GM23338 (cell line): Measurements from ENCODE around the gene BCDIN3D. TPM values are rescaled to one million over a fixed set of nuclear protein-coding genes. Genes with fewer than 3 reads are reported as not detected.

Source experiments
- ATAC-seq: fragments of 200-7000 bp; cut with Tn5 transposase; 3 replicates; pipeline ENCODE4 v1.9.1; 2020
- DNase-seq: peaks from one replicate; pipeline ENCODE4 v3.0.0-alpha.2; 2015; ENCODE audit warnings: low spot score
- H2AFZ ChIP-seq: fragments of 200-600 bp; sonication (generic); 2 replicates; pipeline ENCODE4 v1.8.0; 2016; ENCODE audit warnings: antibody characterized with exemption, mild to moderate bottlenecking, moderate library complexity
- H3F3A ChIP-seq: fragments of 200-600 bp; sonication (generic); replicated peaks from 2 replicates; pipeline ENCODE4 v1.8.0; 2017; ENCODE audit warnings: antibody characterized with exemption, mixed run types, low read depth
- H3K27ac ChIP-seq: fragments of 200-600 bp; sonication (generic); 2 replicates; pipeline ENCODE4 v1.6.1; 2016; ENCODE audit warnings: low read depth
- H3K27me3 ChIP-seq: fragments of 200-600 bp; sonication (generic); 2 replicates; pipeline ENCODE4 v1.8.0; 2016; ENCODE audit warnings: mild to moderate bottlenecking, mixed run types, moderate library complexity; ENCODE audit not compliant: insufficient read depth
- H3K36me3 ChIP-seq: fragments of 200-600 bp; sonication (generic); 2 replicates; pipeline ENCODE4 v1.8.0; 2016; ENCODE audit warnings: mild to moderate bottlenecking; ENCODE audit not compliant: insufficient read depth
- H3K4me1 ChIP-seq: fragments of 200-600 bp; sonication (generic); 2 replicates; pipeline ENCODE4 v1.8.0; 2016; ENCODE audit warnings: mild to moderate bottlenecking, moderate library complexity; ENCODE audit not compliant: insufficient read depth
- H3K4me2 ChIP-seq: fragments of 200-600 bp; sonication (generic); 2 replicates; pipeline ENCODE4 v1.7.1; 2017; ENCODE audit warnings: mixed run types
- H3K4me3 ChIP-seq: fragments of 200-600 bp; sonication (generic); 2 replicates; pipeline ENCODE4 v1.6.1; 2016; ENCODE audit warnings: mixed run types
- H3K79me2 ChIP-seq: fragments of 200-600 bp; sonication (generic); replicated peaks from 2 replicates; pipeline ENCODE4 v1.8.0; 2017; ENCODE audit warnings: mild to moderate bottlenecking; ENCODE audit not compliant: insufficient read depth
- H3K9me2 ChIP-seq: fragments of 200-600 bp; sonication (generic); 2 replicates; pipeline ENCODE4 v1.8.0; 2017; ENCODE audit not compliant: insufficient read depth
- H4K20me1 ChIP-seq: fragments of 200-600 bp; sonication (generic); replicated peaks from 2 replicates; pipeline ENCODE4 v1.8.0; 2017; ENCODE audit warnings: mild to moderate bottlenecking; ENCODE audit not compliant: insufficient read depth
- H3K27ac Mint-ChIP-seq: 2 replicates; pipeline ENCODE4 v1.8.0; 2020; ENCODE audit warnings: inconsistent platforms, mild to moderate bottlenecking, moderate library complexity, mixed read lengths
- H3K27me3 Mint-ChIP-seq: 3 replicates; pipeline ENCODE4 v1.8.0; 2022; ENCODE audit warnings: low read depth, mild to moderate bottlenecking, moderate library complexity, mixed read lengths, inconsistent platforms; ENCODE audit not compliant: insufficient read depth, poor library complexity
- H3K36me3 Mint-ChIP-seq: 3 replicates; pipeline ENCODE4 v1.8.0; 2021; ENCODE audit warnings: low read depth, mild to moderate bottlenecking, inconsistent platforms, moderate library complexity, mixed read lengths
- H3K4me1 Mint-ChIP-seq: 3 replicates; pipeline ENCODE4 v1.8.0; 2020; ENCODE audit warnings: mild to moderate bottlenecking, inconsistent platforms, mixed read lengths
- H3K4me3 Mint-ChIP-seq: 3 replicates; pipeline ENCODE4 v1.8.0; 2021; ENCODE audit warnings: moderate library complexity, mild to moderate bottlenecking, inconsistent platforms, mixed read lengths
- H3K9me3 Mint-ChIP-seq: 3 replicates; pipeline ENCODE4 v1.8.0; 2020; ENCODE audit warnings: moderate library complexity, mild to moderate bottlenecking, inconsistent platforms, mixed read lengths
- CREB1 ChIP-seq: fragments of 250-450 bp; sonication (Bioruptor Pico); IDR thresholded peaks from 2 replicates; pipeline ENCODE4 v1.5.0; 2020; ENCODE audit warnings: low read depth, mild to moderate bottlenecking, moderate library complexity
- EZH2 ChIP-seq: fragments of 200-600 bp; sonication (generic); IDR thresholded peaks from one replicate; pipeline ENCODE4 v1.8.0; 2017; ENCODE audit warnings: antibody characterized with exemption, mild to moderate bottlenecking, low read depth; ENCODE audit not compliant: unreplicated experiment
- EZH2phosphoT487 ChIP-seq: fragments of 200-600 bp; sonication (generic); IDR thresholded peaks from one replicate; pipeline ENCODE4 v1.8.1; 2018; ENCODE audit warnings: antibody characterized with exemption; ENCODE audit not compliant: unreplicated experiment
- JUNB ChIP-seq: IDR thresholded peaks from one replicate; pipeline ENCODE4 v1.6.1; 2016; ENCODE audit warnings: antibody characterized with exemption; ENCODE audit not compliant: unreplicated experiment
- POLR2AphosphoS5 ChIP-seq: IDR thresholded peaks from 2 replicates; pipeline ENCODE4 v1.6.1; 2016; ENCODE audit warnings: antibody characterized with exemption, low read depth
- STAT1 ChIP-seq: IDR thresholded peaks from one replicate; pipeline ENCODE4 v1.6.1; 2016; ENCODE audit warnings: antibody characterized with exemption; ENCODE audit not compliant: unreplicated experiment
- ZNF331 ChIP-seq: fragments of 250-450 bp; sonication (Bioruptor Pico); IDR thresholded peaks from 2 replicates; pipeline ENCODE4 v1.5.0; 2020; ENCODE audit warnings: low read depth, mild to moderate bottlenecking, moderate library complexity
- polyA plus RNA-seq: library from polyadenylated mRNA; unstranded; fragments of >200 nt; fragmentation: Nextera tagmentation; extraction: Ambion mirVana; gene quantifications from 2 replicates; pipeline ENCODE4 v1.2.1, GENCODE V29; 2016
- total RNA-seq: library from RNA; depleted of rRNA; stranded (reverse); fragments of >200 nt; shearing (Covaris generic); gene quantifications from 2 replicates; pipeline ENCODE4 v1.2.3, GENCODE V29; 2014
- TF ChIP-seq, protein P1 (sequence below), 2 experiments: fragments of 200-600 bp in 1 of 2; sonication (generic) in 1 of 2; conservative IDR thresholded peaks; 2 replicates each; pipeline versions ENCODE4 v1.5.1 to v1.6.1; 2016 to 2017; ENCODE audit warnings: antibody characterized with exemption in 2 of 2, low read depth in 2 of 2, mild to moderate bottlenecking in 2 of 2, moderate library complexity in 1 of 2
- TF ChIP-seq, protein P2 (sequence below): IDR thresholded peaks from 2 replicates; pipeline ENCODE4 v1.6.1; 2016; ENCODE audit warnings: antibody characterized with exemption
- TF ChIP-seq, protein P3 (sequence below): IDR thresholded peaks from one replicate; pipeline ENCODE4 v1.6.1; 2018; ENCODE audit warnings: antibody characterized with exemption; ENCODE audit not compliant: unreplicated experiment

BCDIN3D gene
- total and polyA plus RNA-seq, 2 experiments from 2014 or later: 1.4 to 1.8 TPM

DNA sequence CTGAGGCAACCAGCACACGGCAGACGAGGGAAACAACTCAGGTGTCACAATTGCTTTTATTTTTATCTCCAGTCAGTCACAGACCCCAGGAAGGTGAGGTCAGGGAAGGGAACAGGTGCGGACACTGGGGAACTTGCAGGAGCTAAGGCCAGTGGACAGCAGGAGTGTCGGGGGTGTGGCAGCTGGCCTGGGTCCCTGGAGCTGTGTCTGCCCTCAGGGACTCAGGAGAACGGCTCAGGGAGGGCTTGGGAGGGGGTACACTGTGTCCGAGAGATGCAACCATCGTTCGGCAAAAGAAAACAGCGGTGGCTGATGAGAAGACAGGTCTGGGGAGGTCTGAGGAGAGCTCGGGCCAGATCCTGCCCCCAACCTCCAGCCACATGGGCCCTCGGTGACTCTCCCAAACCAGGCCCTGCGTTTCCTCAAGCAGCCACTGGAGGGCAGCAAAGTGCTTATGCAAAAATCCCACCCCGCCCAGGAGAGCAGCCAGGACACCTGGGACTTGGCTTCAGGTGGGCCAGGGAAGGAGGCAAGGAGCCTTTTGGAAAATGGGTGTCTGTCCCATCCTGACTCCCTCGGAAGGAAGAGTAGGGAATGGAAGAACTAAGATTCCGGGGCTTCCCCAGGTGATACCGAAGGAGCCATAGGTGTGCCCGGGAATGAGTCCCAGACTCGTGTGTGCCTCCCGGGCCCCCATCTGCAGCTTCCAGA lies 24.1 kb upstream of the BCDIN3D start:
- Mint-ChIP-seq H3K4me1 (peaks cover 7% of the 10 kb centered on the region), H3K27me3 (peaks cover 14% of the 10 kb centered on the region), H3K4me3 (no peak overlapping the region), H3K9me3 (no peaks in the 10 kb centered on the region; the same call in 2 of the 3 replicates), H3K36me3 (no peaks in the 10 kb centered on the region), H3K27ac (no peak overlapping the region; the same call in 1 of the 2 replicates)
- ATAC-seq (peak; percentile 91), DNase-seq (peak; percentile 90)
- no peaks in the 10 kb centered on the region for H3K79me2 ChIP-seq
- TF ChIP-seq, protein P1, sequence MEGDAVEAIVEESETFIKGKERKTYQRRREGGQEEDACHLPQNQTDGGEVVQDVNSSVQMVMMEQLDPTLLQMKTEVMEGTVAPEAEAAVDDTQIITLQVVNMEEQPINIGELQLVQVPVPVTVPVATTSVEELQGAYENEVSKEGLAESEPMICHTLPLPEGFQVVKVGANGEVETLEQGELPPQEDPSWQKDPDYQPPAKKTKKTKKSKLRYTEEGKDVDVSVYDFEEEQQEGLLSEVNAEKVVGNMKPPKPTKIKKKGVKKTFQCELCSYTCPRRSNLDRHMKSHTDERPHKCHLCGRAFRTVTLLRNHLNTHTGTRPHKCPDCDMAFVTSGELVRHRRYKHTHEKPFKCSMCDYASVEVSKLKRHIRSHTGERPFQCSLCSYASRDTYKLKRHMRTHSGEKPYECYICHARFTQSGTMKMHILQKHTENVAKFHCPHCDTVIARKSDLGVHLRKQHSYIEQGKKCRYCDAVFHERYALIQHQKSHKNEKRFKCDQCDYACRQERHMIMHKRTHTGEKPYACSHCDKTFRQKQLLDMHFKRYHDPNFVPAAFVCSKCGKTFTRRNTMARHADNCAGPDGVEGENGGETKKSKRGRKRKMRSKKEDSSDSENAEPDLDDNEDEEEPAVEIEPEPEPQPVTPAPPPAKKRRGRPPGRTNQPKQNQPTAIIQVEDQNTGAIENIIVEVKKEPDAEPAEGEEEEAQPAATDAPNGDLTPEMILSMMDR (conservative IDR thresholded peaks at IDR 0.05; ENCODE audit: low read depth in 2 of 2): peak; percentile 88 to 98
- TF ChIP-seq, protein P2, sequence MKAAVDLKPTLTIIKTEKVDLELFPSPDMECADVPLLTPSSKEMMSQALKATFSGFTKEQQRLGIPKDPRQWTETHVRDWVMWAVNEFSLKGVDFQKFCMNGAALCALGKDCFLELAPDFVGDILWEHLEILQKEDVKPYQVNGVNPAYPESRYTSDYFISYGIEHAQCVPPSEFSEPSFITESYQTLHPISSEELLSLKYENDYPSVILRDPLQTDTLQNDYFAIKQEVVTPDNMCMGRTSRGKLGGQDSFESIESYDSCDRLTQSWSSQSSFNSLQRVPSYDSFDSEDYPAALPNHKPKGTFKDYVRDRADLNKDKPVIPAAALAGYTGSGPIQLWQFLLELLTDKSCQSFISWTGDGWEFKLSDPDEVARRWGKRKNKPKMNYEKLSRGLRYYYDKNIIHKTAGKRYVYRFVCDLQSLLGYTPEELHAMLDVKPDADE: no peak
- no peaks in the 10 kb centered on the region; the same call in 1 of the 2 replicates for H3K4me1 ChIP-seq
- no peaks in the 10 kb centered on the region for H4K20me1 ChIP-seq
- H3K4me3 ChIP-seq: no peak overlapping the region
- no peaks in the 10 kb centered on the region for H3K36me3 ChIP-seq
- H3K27me3 ChIP-seq: no peaks in the 10 kb centered on the region
- H3K4me2 ChIP-seq: no peak overlapping the region
- H3K27ac ChIP-seq: no peak overlapping the region
- H3K9me2 ChIP-seq: no peaks in the 10 kb centered on the region
- peak overlapping the region; percentile 95 for H2AFZ ChIP-seq
- no peaks in the 10 kb centered on the region for H3F3A ChIP-seq

DNA sequence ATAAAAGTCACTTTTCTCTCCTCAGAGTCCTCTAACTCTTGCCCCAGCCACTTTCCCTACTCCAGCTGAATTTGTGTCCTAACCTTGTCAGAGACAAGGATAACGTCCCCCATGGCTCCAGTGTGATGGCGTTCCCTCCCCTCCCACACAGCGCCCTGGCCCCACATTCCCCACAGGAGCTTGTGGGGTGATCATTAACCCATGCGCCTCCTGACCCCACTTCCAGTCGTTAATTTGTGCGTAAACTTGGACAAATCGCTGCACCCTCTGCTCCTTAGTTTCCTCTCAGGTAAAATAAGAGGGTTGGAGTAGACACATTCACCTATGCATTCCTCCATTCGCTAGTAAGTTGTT lies 22.9 kb upstream of the BCDIN3D start:
- peaks cover 14% of the 10 kb centered on the region for H3K27me3 Mint-ChIP-seq
- H2AFZ ChIP-seq: 0 out of 2 replicates have a peak overlapping the region, but pooled peaks have one; percentile 38
- no peaks in the 10 kb centered on the region for H3K36me3 ChIP-seq
- H3K4me1 Mint-ChIP-seq: peaks cover 7% of the 10 kb centered on the region
- H3K27ac Mint-ChIP-seq: no peak overlapping the region
- no peak overlapping the region for H3K27ac ChIP-seq
- DNase-seq: no peak
- H3K36me3 Mint-ChIP-seq: no peaks in the 10 kb centered on the region
- no peaks in the 10 kb centered on the region for H3F3A ChIP-seq
- ATAC-seq: no peak
- H3K27me3 ChIP-seq: no peaks in the 10 kb centered on the region
- H3K79me2 ChIP-seq: no peaks in the 10 kb centered on the region
- no peaks in the 10 kb centered on the region; the same call in 1 of the 2 replicates for H3K4me1 ChIP-seq
- H3K9me3 Mint-ChIP-seq: peaks cover 3% of the 10 kb centered on the region; the same call in 2 of the 3 replicates
- no peak for TF ChIP-seq JUNB
- TF ChIP-seq, protein P2: no peak
- TF ChIP-seq, protein P3, sequence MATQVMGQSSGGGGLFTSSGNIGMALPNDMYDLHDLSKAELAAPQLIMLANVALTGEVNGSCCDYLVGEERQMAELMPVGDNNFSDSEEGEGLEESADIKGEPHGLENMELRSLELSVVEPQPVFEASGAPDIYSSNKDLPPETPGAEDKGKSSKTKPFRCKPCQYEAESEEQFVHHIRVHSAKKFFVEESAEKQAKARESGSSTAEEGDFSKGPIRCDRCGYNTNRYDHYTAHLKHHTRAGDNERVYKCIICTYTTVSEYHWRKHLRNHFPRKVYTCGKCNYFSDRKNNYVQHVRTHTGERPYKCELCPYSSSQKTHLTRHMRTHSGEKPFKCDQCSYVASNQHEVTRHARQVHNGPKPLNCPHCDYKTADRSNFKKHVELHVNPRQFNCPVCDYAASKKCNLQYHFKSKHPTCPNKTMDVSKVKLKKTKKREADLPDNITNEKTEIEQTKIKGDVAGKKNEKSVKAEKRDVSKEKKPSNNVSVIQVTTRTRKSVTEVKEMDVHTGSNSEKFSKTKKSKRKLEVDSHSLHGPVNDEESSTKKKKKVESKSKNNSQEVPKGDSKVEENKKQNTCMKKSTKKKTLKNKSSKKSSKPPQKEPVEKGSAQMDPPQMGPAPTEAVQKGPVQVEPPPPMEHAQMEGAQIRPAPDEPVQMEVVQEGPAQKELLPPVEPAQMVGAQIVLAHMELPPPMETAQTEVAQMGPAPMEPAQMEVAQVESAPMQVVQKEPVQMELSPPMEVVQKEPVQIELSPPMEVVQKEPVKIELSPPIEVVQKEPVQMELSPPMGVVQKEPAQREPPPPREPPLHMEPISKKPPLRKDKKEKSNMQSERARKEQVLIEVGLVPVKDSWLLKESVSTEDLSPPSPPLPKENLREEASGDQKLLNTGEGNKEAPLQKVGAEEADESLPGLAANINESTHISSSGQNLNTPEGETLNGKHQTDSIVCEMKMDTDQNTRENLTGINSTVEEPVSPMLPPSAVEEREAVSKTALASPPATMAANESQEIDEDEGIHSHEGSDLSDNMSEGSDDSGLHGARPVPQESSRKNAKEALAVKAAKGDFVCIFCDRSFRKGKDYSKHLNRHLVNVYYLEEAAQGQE: no peak
- no peak for TF ChIP-seq EZH2
- TF ChIP-seq POLR2AphosphoS5: no peak
- no peak for TF ChIP-seq ZNF331 (CRISPR knock-in tag)
- no peak for TF ChIP-seq EZH2phosphoT487
- TF ChIP-seq STAT1: no peak
- no peak for TF ChIP-seq CREB1 (CRISPR knock-in tag)
- no peak overlapping the region for H3K4me3 ChIP-seq
- H3K4me2 ChIP-seq: no peak overlapping the region
- no peak overlapping the region for H3K4me3 Mint-ChIP-seq
- no peaks in the 10 kb centered on the region for H3K9me2 ChIP-seq
- no peaks in the 10 kb centered on the region for H4K20me1 ChIP-seq
